Measurements from ENCODE around the gene UNCX. TPM values are rescaled to one million over a fixed set of nuclear protein-coding genes. Genes with fewer than 3 reads are reported as not detected.

Gene UNCX
- total RNA-seq, 1 donor from 2014 or later = not detected

GRCh38 chr7:1223196-1223981 lies 9.3 kb upstream of the UNCX start:
- Histone ChIP-seq H3K4me3 (no peak overlapping the region), H3K36me3 (no peaks in the 10 kb centered on the region), H3K9me3 (no peaks in the 10 kb centered on the region), H3K27ac (no peak overlapping the region), H3K4me1 (peaks cover 4% of the 10 kb centered on the region), H3K27me3 (peaks cover 93% of the 10 kb centered on the region)
- DNase-seq (no peak), ATAC-seq (no peak)
- intact Hi-C loops (cut with DNase I) = loop anchor here (5.0 kb wide), 1 partner anchor 249 kb away; no protein-coding TSS in a partner anchor
- no peak for TF ChIP-seq CTCF (IDR thresholded peaks at IDR 0.05)

GRCh38 chr7:1224086-1224716 lies 8.5 kb upstream of the UNCX start:
- intact Hi-C loops (cut with DNase I) = loop anchor here (5.0 kb wide), 1 partner anchor 248 kb away; no protein-coding TSS in a partner anchor
- no peaks in the 10 kb centered on the region for H3K9me3 ChIP-seq
- H3K36me3 ChIP-seq = no peaks in the 10 kb centered on the region
- TF ChIP-seq CTCF (IDR thresholded peaks at IDR 0.05) = no peak
- ATAC-seq = no peak
- H3K4me1 ChIP-seq = peaks cover 4% of the 10 kb centered on the region
- DNase-seq = no peak
- peaks cover 94% of the 10 kb centered on the region for H3K27me3 ChIP-seq
- H3K27ac ChIP-seq = no peak overlapping the region
- H3K4me3 ChIP-seq = no peak overlapping the region

DNA sequence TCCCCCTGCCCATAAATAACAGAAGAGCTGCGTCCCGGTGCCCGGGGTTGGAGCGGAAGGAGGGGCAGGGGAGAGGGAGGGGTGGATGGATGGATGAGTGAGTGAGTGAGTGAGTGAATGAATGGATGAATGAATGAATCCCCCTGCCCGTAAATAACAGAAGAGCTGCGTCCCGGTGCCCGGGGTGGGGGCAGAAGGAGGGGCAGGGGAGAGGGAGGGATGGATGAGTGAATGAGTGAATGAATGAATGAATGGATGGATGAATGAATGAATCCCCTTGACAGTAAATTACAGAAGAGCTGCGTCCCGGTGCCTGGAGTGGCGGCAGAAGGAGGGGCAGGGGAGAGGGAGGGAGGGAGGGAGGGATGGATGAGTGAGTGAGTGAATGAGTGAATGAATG lies 7.6 kb upstream of the UNCX start:
- H3K27me3 ChIP-seq = peaks cover 95% of the 10 kb centered on the region
- H3K9me3 ChIP-seq = no peaks in the 10 kb centered on the region
- no peak for TF ChIP-seq CTCF (IDR thresholded peaks at IDR 0.05)
- ATAC-seq (no peak), DNase-seq (no peak)
- H3K4me1 ChIP-seq = peaks cover 4% of the 10 kb centered on the region
- no peaks in the 10 kb centered on the region for H3K36me3 ChIP-seq
- intact Hi-C loops (cut with DNase I) = no loop called here
- H3K4me3 ChIP-seq = no peak overlapping the region
- no peak overlapping the region for H3K27ac ChIP-seq

GRCh38 chr7:1225441-1226185 lies 7.1 kb upstream of the UNCX start:
- TF ChIP-seq CTCF (IDR thresholded peaks at IDR 0.05) = peak; percentile 76
- intact Hi-C loops (cut with DNase I) = no loop called here
- Histone ChIP-seq H3K36me3 (no peaks in the 10 kb centered on the region), H3K27me3 (peaks cover 95% of the 10 kb centered on the region), H3K4me3 (no peak overlapping the region), H3K9me3 (no peaks in the 10 kb centered on the region), H3K27ac (no peak overlapping the region), H3K4me1 (peaks cover 4% of the 10 kb centered on the region)
- DNase-seq (no peak), ATAC-seq (peak; percentile 67)

DNA sequence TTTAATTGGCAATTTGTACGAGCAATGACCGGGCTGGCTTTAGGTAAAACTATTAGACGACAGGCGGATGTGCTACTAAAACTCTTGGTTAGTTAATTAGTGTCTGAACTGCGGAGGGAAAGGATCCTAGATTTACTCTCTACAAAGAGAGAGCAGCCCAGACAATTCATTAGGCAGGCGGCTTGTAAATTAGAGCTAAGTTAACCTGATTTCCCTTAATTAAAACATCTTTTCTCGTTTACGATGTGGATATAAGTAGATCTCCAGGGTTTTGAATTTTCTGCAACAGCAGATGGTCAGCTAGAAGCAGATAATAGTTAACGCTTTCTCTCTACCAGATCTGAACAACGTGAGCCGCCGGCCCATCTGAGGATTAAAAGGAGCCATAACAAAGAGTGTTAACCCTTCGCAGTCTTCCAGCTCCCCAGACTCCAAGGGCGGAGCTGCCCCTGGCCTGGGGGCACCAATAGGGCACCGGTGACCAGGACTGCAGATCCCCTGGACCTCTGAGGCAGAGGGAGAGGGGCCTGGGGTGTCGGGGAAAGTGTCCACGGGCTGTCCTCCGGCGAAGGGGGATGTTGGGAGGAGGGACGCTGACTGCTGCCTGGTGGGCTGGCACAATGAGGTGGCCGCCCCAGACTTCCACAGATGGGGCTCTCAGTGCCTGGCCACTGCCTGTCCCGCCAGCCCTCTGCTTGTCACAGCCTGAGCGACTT lies 6.3 kb upstream of the UNCX start:
- H3K9me3 ChIP-seq = no peaks in the 10 kb centered on the region
- ATAC-seq = no peak
- intact Hi-C loops (cut with DNase I) = no loop called here
- H3K27ac ChIP-seq = no peak overlapping the region
- no peaks in the 10 kb centered on the region for H3K36me3 ChIP-seq
- no peak for TF ChIP-seq CTCF (IDR thresholded peaks at IDR 0.05)
- no peak overlapping the region for H3K4me3 ChIP-seq
- peaks cover 4% of the 10 kb centered on the region for H3K4me1 ChIP-seq
- peaks cover 95% of the 10 kb centered on the region for H3K27me3 ChIP-seq
- DNase-seq = no peak

Measured in upper lobe of right lung (tissue), 1 donor.